Osteocyte (in vitro differentiated cells): ENCODE data around the gene LAMTOR5. TPM values are rescaled to one million over a fixed set of nuclear protein-coding genes. Genes with fewer than 3 reads are reported as not detected.
A peak's percentile ranks its signal among the peaks of the same experiment; 100 is the strongest.

Source experiments
- DNase-seq: peaks from one replicate; pipeline ENCODE4 v3.0.0; 2021; ENCODE audit warnings: mixed read lengths; ENCODE audit not compliant: unreplicated experiment; ENCODE audit errors: extremely low spot score
- H3K27ac Mint-ChIP-seq: one replicate; pipeline ENCODE4 v1.8.0; 2021; ENCODE audit warnings: mild to moderate bottlenecking, mixed read lengths; ENCODE audit not compliant: unreplicated experiment
- H3K27me3 Mint-ChIP-seq: one replicate; pipeline ENCODE4 v1.8.0; 2021; ENCODE audit warnings: mixed read lengths; ENCODE audit not compliant: unreplicated experiment
- H3K36me3 Mint-ChIP-seq: one replicate; pipeline ENCODE4 v1.8.0; 2021; ENCODE audit warnings: mixed read lengths; ENCODE audit not compliant: unreplicated experiment
- H3K4me1 Mint-ChIP-seq: one replicate; pipeline ENCODE4 v1.8.0; 2021; ENCODE audit warnings: mixed read lengths; ENCODE audit not compliant: unreplicated experiment
- H3K4me3 Mint-ChIP-seq: one replicate; pipeline ENCODE4 v1.8.0; 2021; ENCODE audit warnings: mild to moderate bottlenecking, moderate library complexity, mixed read lengths; ENCODE audit not compliant: unreplicated experiment
- H3K9me3 Mint-ChIP-seq: one replicate; pipeline ENCODE4 v1.8.0; 2021; ENCODE audit warnings: mixed read lengths; ENCODE audit not compliant: unreplicated experiment
- CTCF ChIP-seq: fragments of 200-600 bp; sonication (generic); IDR thresholded peaks from 2 replicates; pipeline ENCODE4 v1.5.0; 2021; ENCODE audit warnings: antibody characterized with exemption, mild to moderate bottlenecking, moderate library complexity
- long read RNA-seq: library from polyadenylated mRNA; unstranded; transcript quantifications from one replicate; pipeline ENCODE4 v2.0.0, GENCODE V29; 2021
- total RNA-seq: library from RNA; stranded (reverse); gene quantifications from 2 replicates; pipeline ENCODE4 v1.2.1, GENCODE V29; 2021

The LAMTOR5 gene
- total RNA-seq, result 125 and 127 TPM in 2 replicates
- long read RNA-seq, transcript LAMTOR5-206 (4 exons, 634 nt), result major isoform, 29 of 38 reads
- long read RNA-seq, partial matches to known transcripts, result 0 of 38 reads
- long read RNA-seq, other reads (novel, unspliced or antisense), result 2 of 38 reads

DNA sequence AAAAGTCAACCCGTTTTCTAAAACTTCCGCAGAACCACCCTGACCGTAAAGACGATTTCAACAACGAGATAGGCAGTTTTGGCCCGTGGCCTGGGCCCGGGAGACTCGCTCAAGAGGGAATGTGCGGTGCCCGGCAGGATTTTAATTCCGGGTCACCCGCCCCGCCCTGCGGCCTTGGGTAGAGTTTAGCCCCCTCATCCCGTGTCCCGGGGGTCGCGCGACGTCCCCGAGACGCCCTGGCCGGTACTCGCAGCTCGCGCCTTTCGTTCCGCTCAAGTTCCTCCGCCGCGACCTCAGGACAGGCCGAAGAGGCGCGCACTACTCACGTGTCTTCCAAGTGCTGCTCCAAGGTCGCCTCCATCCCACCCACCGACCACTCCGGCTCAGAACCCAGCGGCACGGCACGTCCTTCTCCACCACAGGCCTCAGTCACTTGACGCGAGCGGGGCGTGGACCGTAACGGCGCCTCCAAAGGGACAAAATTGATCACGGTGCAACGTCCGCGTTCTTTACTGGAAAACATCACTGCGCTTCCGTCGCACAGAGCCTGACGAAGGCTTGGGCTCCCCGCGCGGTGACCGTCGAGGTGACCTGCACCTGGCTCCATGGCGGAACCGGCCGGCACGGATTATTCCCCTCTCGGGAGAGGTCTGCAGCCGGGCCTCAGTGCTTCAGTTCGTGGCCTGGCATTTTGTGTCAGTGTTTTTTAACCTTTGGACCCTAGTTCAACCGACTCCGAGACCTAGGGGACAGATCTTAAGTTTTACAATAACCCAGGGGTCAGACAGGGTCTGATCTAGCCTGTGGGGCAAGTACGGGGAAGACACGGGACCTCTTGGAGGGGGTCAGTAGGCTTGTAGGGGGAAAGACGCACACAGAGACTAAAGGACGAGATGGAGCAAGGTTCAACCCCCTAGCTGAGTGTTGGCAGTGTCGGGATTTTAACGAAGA lies at the start of gene LAMTOR5:
TSS of gene LAMTOR5 (minus strand) at position 435 of the 951 bp plus-strand sequence. CDS start at position 361, 74 bp downstream.
- Mint-ChIP-seq H3K27ac (peak within 1 kb of the TSS; percentile 99), H3K9me3 (no peaks in the 10 kb centered on the region), H3K27me3 (no peaks in the 10 kb centered on the region), H3K4me3 (peak within 1 kb of the TSS; percentile 99), H3K36me3 (peaks cover 11% of the 10 kb centered on the region), H3K4me1 (peaks cover 24% of the 10 kb centered on the region)
- DNase-seq, result peak; percentile 96
- TF ChIP-seq CTCF, result no peak

DNA sequence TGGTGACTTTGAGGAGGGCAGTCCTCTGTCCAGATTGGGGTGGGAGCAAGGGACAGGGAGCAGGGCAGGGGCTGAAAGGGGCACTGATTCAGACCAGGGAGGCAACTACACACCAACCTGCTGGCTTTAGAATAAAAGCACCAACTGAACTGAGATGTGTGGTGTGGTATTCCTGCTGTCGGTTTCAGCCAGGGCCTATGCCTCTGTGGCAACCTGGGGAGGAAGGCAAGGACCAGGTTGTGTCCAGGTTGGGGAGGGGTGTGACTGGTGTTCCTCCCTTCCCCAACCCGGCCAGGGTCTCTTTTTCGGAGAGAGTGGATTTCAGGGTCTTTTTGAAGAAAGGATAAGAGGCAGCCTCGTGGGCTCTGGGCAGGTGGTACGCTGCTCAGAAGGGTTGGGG lies 49.7 kb upstream of the LAMTOR5 start:
- no peaks in the 10 kb centered on the region for H3K36me3 Mint-ChIP-seq
- H3K4me3 Mint-ChIP-seq, result no peak overlapping the region
- no peak for TF ChIP-seq CTCF
- no peak overlapping the region for H3K27ac Mint-ChIP-seq
- no peaks in the 10 kb centered on the region for H3K9me3 Mint-ChIP-seq
- DNase-seq, result no peak
- H3K4me1 Mint-ChIP-seq, result no peaks in the 10 kb centered on the region
- peaks cover 29% of the 10 kb centered on the region for H3K27me3 Mint-ChIP-seq

- no peak for TF ChIP-seq CTCF
- no peak overlapping the region for H3K27ac Mint-ChIP-seq
- no peaks in the 10 kb centered on the region for H3K36me3 Mint-ChIP-seq
- H3K9me3 Mint-ChIP-seq, result no peaks in the 10 kb centered on the region
- peaks cover 44% of the 10 kb centered on the region for H3K27me3 Mint-ChIP-seq
- no peak overlapping the region for H3K4me3 Mint-ChIP-seq
- H3K4me1 Mint-ChIP-seq, result no peaks in the 10 kb centered on the region
- DNase-seq, result no peak
Observed at GRCh38 chr1:110455151-110455550, 47.7 kb upstream of the LAMTOR5 start.

DNA sequence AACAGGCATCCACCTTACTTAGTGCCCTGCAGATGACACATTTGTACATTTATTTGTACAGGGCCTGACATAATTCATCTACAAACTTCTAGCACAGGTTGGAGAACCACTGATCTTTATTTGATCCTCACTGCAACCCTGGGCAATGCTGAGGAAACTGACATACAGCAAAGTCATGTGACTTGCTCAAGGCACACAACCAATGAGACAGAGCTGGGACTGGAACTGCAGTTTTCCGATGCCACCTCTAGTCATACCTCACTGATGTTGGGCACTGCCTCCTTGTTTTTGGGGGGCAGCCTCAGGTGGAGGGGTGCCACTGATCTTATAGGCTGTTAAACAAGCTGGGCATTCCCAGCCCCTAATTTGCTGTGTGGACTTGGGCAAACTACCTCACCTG lies 46.8 kb upstream of the LAMTOR5 start:
- DNase-seq, result no peak
- TF ChIP-seq CTCF, result no peak
- Mint-ChIP-seq H3K27me3 (peaks cover 49% of the 10 kb centered on the region), H3K4me1 (no peaks in the 10 kb centered on the region), H3K9me3 (no peaks in the 10 kb centered on the region), H3K27ac (no peak overlapping the region), H3K36me3 (no peaks in the 10 kb centered on the region), H3K4me3 (no peak overlapping the region)

DNA sequence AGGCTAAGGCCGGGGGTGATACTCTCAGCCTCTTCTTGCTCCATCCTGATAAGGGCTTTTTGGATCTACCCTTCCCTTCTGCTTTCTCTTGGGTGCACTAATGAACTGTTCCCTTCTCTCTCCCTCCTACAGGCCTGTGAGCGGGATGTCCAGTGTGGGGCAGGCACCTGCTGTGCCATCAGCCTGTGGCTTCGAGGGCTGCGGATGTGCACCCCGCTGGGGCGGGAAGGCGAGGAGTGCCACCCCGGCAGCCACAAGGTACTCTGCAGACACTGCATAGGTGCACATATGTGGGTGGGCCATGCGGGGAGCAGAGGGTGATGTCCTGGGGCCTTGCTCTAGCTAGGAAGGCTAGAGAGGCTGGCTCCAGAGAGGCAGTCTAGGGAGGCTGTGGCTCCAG lies 46.3 kb upstream of the LAMTOR5 start:
- Mint-ChIP-seq H3K27me3 (peaks cover 52% of the 10 kb centered on the region), H3K4me1 (no peaks in the 10 kb centered on the region), H3K4me3 (no peak overlapping the region), H3K27ac (no peak overlapping the region), H3K9me3 (no peaks in the 10 kb centered on the region), H3K36me3 (no peaks in the 10 kb centered on the region)
- no peak for DNase-seq
- no peak for TF ChIP-seq CTCF
